ENCODE measurements around the gene HPSE.

The HPSE gene

GRCh38 chr4:83320548-83320947, 14.1 kb downstream of the HPSE start:
- H3K4me3 ChIP-seq (ENCODE audit: low read depth, low read length), result no peak overlapping the region
- no peak for TF ChIP-seq CTCF (IDR thresholded peaks at IDR 0.05; ENCODE audit: low read depth, low read length, missing control alignments)
- no peak for DNase-seq (ENCODE audit: low read depth)

GRCh38 chr4:83318666-83319065, 16.0 kb downstream of the HPSE start:
- H3K4me3 ChIP-seq (ENCODE audit: low read depth, low read length), result no peak overlapping the region
- DNase-seq (ENCODE audit: low read depth), result no peak
- no peak for TF ChIP-seq CTCF (IDR thresholded peaks at IDR 0.05; ENCODE audit: low read depth, low read length, missing control alignments)

- no peak overlapping the region for H3K4me3 ChIP-seq (ENCODE audit: low read depth, low read length)
- no peak for DNase-seq (ENCODE audit: low read depth)
- TF ChIP-seq CTCF (IDR thresholded peaks at IDR 0.05; ENCODE audit: low read depth, low read length, missing control alignments), result no peak
Observed at GRCh38 chr4:83317671-83318070, 17.0 kb downstream of the HPSE start.

GRCh38 chr4:83316459-83317165, 18.0 kb downstream of the HPSE start:
- no peak for TF ChIP-seq CTCF (IDR thresholded peaks at IDR 0.05; ENCODE audit: low read depth, low read length, missing control alignments)
- DNase-seq (ENCODE audit: low read depth), result no peak
- H3K4me3 ChIP-seq (ENCODE audit: low read depth, low read length), result no peak overlapping the region

GRCh38 chr4:83315341-83315870, 19.2 kb downstream of the HPSE start:
- DNase-seq (ENCODE audit: low read depth), result no peak
- H3K4me3 ChIP-seq (ENCODE audit: low read depth, low read length), result no peak overlapping the region
- TF ChIP-seq CTCF (IDR thresholded peaks at IDR 0.05; ENCODE audit: low read depth, low read length, missing control alignments), result no peak

- TF ChIP-seq CTCF (IDR thresholded peaks at IDR 0.05; ENCODE audit: low read depth, low read length, missing control alignments), result no peak
- no peak for DNase-seq (ENCODE audit: low read depth)
- H3K4me3 ChIP-seq (ENCODE audit: low read depth, low read length), result no peak overlapping the region
Observed at GRCh38 chr4:83308672-83309071, 26.0 kb downstream of the HPSE start.

- no peak for TF ChIP-seq CTCF (IDR thresholded peaks at IDR 0.05; ENCODE audit: low read depth, low read length, missing control alignments)
- no peak overlapping the region for H3K4me3 ChIP-seq (ENCODE audit: low read depth, low read length)
- DNase-seq (ENCODE audit: low read depth), result no peak
Observed at GRCh38 chr4:83307920-83308319, 26.7 kb downstream of the HPSE start.
